Gastroesophageal sphincter (tissue), 4 donors: ENCODE data around the gene CYBA. TPM values are rescaled to one million over a fixed set of nuclear protein-coding genes. Genes with fewer than 3 reads are reported as not detected.

Experiments used
- ATAC-seq: fragments of 150-250 bp; one replicate; pipeline ENCODE4 v1.9.1; 2016; ENCODE audit warnings: mild to moderate bottlenecking, moderate library complexity
- H3K27ac ChIP-seq, 4 donors: fragments of 200-600 bp; sonication (generic) in 3 of 4; 1 replicate in 3 of 4; 2 replicates in 1 of 4; pipeline ENCODE4 v1.5.1; 2016 to 2019
- H3K27me3 ChIP-seq: fragments of 200-600 bp; sonication (generic); one replicate; pipeline ENCODE4 v1.5.1; 2019
- H3K36me3 ChIP-seq, 2 donors: fragments of 200-600 bp; sonication (generic); one replicate each; pipeline ENCODE4 v1.5.1; 2019; ENCODE audit warnings: control low read depth in 1 of 2
- H3K4me1 ChIP-seq, 3 donors: fragments of 200-600 bp; sonication (generic); 1 replicate in 2 of 3; 2 replicates in 1 of 3; pipeline ENCODE4 v1.5.1; 2016 to 2019; ENCODE audit warnings: control low read depth in 2 of 3
- H3K4me3 ChIP-seq, 2 donors: fragments of 200-600 bp; sonication (generic); one replicate each; pipeline ENCODE4 v1.5.1; 2019; ENCODE audit warnings: mild to moderate bottlenecking in 1 of 2, moderate library complexity in 1 of 2
- H3K9me3 ChIP-seq, 3 donors: fragments of 200-600 bp; sonication (generic); one replicate each; pipeline ENCODE4 v1.5.1; 2017 to 2019; ENCODE audit warnings: control low read depth in 2 of 3
- CTCF ChIP-seq, 4 experiments: fragments of 200-600 bp in 2 of 4; fragments of 450-650 bp in 2 of 4; sonication (generic) in 1 of 4; IDR thresholded peaks; one replicate each; pipeline ENCODE4 v1.5.1; 2017 to 2019; ENCODE audit warnings: antibody characterized with exemption in 4 of 4, mild to moderate bottlenecking in 2 of 4, moderate library complexity in 2 of 4
- EP300 ChIP-seq: sonication (generic); formaldehyde crosslinking; IDR thresholded peaks from one replicate; pipeline ENCODE4 v1.6.1; 2017; ENCODE audit warnings: antibody characterized with exemption, mild to moderate bottlenecking
- POLR2A ChIP-seq, 2 donors: fragments of 450-650 bp; IDR thresholded peaks; one replicate each; pipeline ENCODE4 v1.6.1; 2017; ENCODE audit warnings: antibody characterized with exemption in 2 of 2, mild to moderate bottlenecking in 2 of 2, moderate library complexity in 1 of 2
- POLR2AphosphoS5 ChIP-seq: sonication (generic); formaldehyde crosslinking; IDR thresholded peaks from one replicate; pipeline ENCODE4 v1.6.1; 2017; ENCODE audit warnings: antibody characterized with exemption
- WGBS, 2 donors: methylation state at CpG; one replicate each; pipeline ENCODE4 v1.1.5; 2018; ENCODE audit warnings: low coverage in 1 of 2; 5-methylcytosine and 5-hydroxymethylcytosine counted together
- total RNA-seq, 4 donors: library from RNA; depleted of rRNA; stranded (reverse); fragments of >200 nt; gene quantifications; one replicate each; pipeline ENCODE4 v1.1.0, GENCODE V29; 2016

CYBA gene
- total RNA-seq, 4 donors from 2014 or later: 19.9 to 135 (median 79.1) TPM

GRCh38 chr16:88633684-88634140, 17.1 kb downstream of the CYBA start:
- Histone ChIP-seq H3K27ac (peak overlapping the region in 1 of 4 donors; percentile 41), H3K4me3 (peak overlapping the region in 1 of 2 donors; percentile 46), H3K27me3 (peaks cover 52% of the 10 kb centered on the region), H3K4me1 (peaks cover 0 to 19% (median 3%) of the 10 kb centered on the region in 3 donors), H3K9me3 (no peaks in the 10 kb centered on the region), H3K36me3 (peaks cover 0 to 52% of the 10 kb centered on the region in 2 donors)
- TF ChIP-seq CTCF (IDR thresholded peaks at IDR 0.05) (peak in 1 of 4 experiments; percentile 24), POLR2A (IDR thresholded peaks at IDR 0.05) (no peak)
- ATAC-seq: no peak
- no CpG with 5 or more reads among the region's 23 CpGs for WGBS, 2 donors

- no peak overlapping the region for H3K27ac ChIP-seq
- peaks cover 0 to 64% of the 10 kb centered on the region in 2 donors for H3K36me3 ChIP-seq
- ATAC-seq: no peak
- H3K9me3 ChIP-seq: no peaks in the 10 kb centered on the region
- peaks cover 41% of the 10 kb centered on the region for H3K27me3 ChIP-seq
- TF ChIP-seq POLR2AphosphoS5: no peak
- no peak for TF ChIP-seq CTCF (IDR thresholded peaks at IDR 0.05)
- TF ChIP-seq EP300: no peak
- no peak for TF ChIP-seq POLR2A (IDR thresholded peaks at IDR 0.05)
- 90 to 96% methylated on average over 6 to 8 of the region's 11 CpGs for WGBS, 2 donors
- H3K4me1 ChIP-seq: peaks cover 0 to 19% (median 3%) of the 10 kb centered on the region in 3 donors
- H3K4me3 ChIP-seq: no peak overlapping the region
Measured at GRCh38 chr16:88632587-88632930, 18.3 kb downstream of the CYBA start.

GRCh38 chr16:88631920-88632586, 18.8 kb downstream of the CYBA start:
- H3K9me3 ChIP-seq: no peaks in the 10 kb centered on the region
- ATAC-seq: no peak
- peaks cover 0 to 19% (median 3%) of the 10 kb centered on the region in 3 donors for H3K4me1 ChIP-seq
- H3K36me3 ChIP-seq: peaks cover 0 to 69% of the 10 kb centered on the region in 2 donors
- H3K27me3 ChIP-seq: peaks cover 36% of the 10 kb centered on the region
- H3K4me3 ChIP-seq: no peak overlapping the region
- WGBS, 2 donors: 74 to 78% methylated on average over 5 to 7 of the region's 30 CpGs
- H3K27ac ChIP-seq: no peak overlapping the region
- TF ChIP-seq CTCF (IDR thresholded peaks at IDR 0.05) (no peak), POLR2A (IDR thresholded peaks at IDR 0.05) (no peak), POLR2AphosphoS5 (no peak), EP300 (no peak)

GRCh38 chr16:88631384-88631783, 19.5 kb downstream of the CYBA start:
- Histone ChIP-seq H3K4me1 (peaks cover 0 to 19% (median 3%) of the 10 kb centered on the region in 3 donors), H3K27ac (no peak overlapping the region), H3K36me3 (peaks cover 0 to 75% of the 10 kb centered on the region in 2 donors), H3K4me3 (no peak overlapping the region), H3K9me3 (no peaks in the 10 kb centered on the region), H3K27me3 (peaks cover 29% of the 10 kb centered on the region)
- ATAC-seq: no peak
- no peak for TF ChIP-seq POLR2AphosphoS5
- no peak for TF ChIP-seq POLR2A (IDR thresholded peaks at IDR 0.05)
- no peak for TF ChIP-seq CTCF (IDR thresholded peaks at IDR 0.05)
- TF ChIP-seq EP300: no peak
- WGBS, 2 donors: 67 to 82% methylated on average over 9 of the region's 16 CpGs

GRCh38 chr16:88630941-88631340, 19.9 kb downstream of the CYBA start:
- Histone ChIP-seq H3K4me3 (no peak overlapping the region), H3K4me1 (peaks cover 0 to 19% (median 3%) of the 10 kb centered on the region in 3 donors), H3K27me3 (peaks cover 24% of the 10 kb centered on the region), H3K36me3 (peaks cover 0 to 80% of the 10 kb centered on the region in 2 donors), H3K27ac (no peak overlapping the region), H3K9me3 (no peaks in the 10 kb centered on the region)
- no peak for TF ChIP-seq EP300
- no peak for TF ChIP-seq CTCF (IDR thresholded peaks at IDR 0.05)
- no peak for TF ChIP-seq POLR2AphosphoS5
- TF ChIP-seq POLR2A (IDR thresholded peaks at IDR 0.05): no peak
- ATAC-seq: no peak
- WGBS, 2 donors: 92% methylated on average over 4 of the region's 23 CpGs
